ENCODE results near the gene MCM7.
"Not testable (repeated sequence)": the region's sequence is repeated elsewhere in the genome, so short reads cannot be mapped to it uniquely, and the experiment has no call there.

The MCM7 gene

GRCh38 chr7:100101016-100101862, at the start of gene MCM7, which contains the start of gene AP4M1:
TSS of gene MCM7 (minus strand) at chr7:100101397. CDS start at chr7:100101294, 103 bp downstream.
TSS of gene AP4M1 (plus strand) at chr7:100101643. CDS start at chr7:100101715, 72 bp downstream.
- peak; percentile 97 for DNase-seq

- peak; percentile 97 for DNase-seq
Observed at GRCh38 chr7:100148559-100149328, 47.5 kb upstream of the MCM7 start, which contains the start of gene LAMTOR4. TSS of gene LAMTOR4 (plus strand) at chr7:100148918. CDS start at chr7:100148973, 55 bp downstream.

DNA sequence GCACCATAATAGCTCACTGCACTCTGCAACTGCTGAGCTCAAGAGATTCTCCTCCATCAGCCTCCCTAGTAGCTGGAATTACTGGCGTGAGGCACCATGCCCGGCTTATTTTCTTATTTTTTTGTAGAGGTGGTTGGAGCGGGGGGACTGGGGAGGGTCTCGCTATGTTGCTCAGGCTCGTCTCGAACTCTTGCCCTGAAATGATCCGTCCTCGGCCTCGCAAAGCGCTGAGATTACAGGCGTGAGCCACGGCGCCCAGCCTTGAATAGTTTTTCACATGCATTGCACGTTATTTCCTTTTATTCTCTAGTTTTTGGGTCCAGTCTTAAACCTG, 47.0 kb upstream of the MCM7 start:
- no peak for DNase-seq

DNA sequence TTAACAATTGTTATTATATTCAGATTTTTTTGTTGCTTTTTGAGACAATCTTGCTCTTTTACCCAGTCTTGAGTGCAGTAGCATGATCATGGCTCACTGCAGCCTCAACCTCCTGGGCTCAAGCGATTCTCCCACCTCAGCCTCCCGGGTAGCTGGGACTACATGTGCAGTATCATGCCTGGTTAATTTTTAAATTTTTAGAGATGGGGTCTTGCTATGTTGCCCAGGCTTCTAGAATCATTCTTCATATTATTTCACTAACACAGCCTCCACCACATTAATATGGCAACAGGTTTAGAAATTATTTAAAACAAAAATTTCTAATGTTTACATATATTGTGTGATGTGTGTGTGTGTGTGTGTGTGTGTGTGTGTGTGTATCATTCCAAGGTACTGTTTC, 46.1 kb upstream of the MCM7 start:
- no peak for DNase-seq

- DNase-seq: not testable (repeated sequence)
Observed at GRCh38 chr7:100146350-100146749, 45.2 kb upstream of the MCM7 start.

DNA sequence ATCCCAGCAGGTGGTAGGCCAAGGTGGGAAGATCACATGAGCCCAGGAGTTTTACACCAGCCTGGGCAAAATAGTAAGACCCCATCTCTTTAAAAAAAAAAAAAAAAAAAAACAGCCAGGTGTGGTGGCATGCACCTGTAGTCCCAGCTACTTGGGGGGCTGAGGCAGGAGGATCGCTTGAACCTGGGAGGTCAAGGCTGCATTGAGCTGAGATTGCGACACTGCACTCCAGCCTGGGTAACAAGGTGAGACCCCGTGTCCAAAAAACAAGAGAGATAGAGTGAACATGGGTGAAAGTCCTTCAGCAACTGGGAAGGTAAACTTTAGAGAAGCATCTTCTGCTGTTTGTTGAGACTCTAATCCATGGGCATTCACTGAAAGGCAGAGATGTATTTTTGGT, 41.3 kb upstream of the MCM7 start:
- no peak for DNase-seq

DNA sequence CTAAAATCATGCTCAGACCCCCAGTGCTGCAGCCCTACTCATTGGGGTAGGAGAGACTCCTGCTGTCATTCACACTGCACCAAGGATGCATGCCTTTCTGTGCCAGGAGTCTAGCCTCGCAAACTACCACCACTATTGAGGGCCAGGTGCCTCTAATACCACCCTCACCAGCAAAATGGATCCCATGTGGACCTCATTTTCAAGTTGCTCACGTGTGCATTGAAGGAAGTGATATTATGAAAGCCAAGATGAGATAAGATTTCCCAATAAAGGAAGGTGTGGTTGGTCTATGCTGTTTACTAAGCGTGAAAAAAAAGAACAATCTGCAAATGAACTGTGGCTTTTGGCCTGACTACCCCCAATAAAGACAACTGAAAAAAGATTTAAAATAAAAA, 40.4 kb upstream of the MCM7 start:
- no peak for DNase-seq

DNA sequence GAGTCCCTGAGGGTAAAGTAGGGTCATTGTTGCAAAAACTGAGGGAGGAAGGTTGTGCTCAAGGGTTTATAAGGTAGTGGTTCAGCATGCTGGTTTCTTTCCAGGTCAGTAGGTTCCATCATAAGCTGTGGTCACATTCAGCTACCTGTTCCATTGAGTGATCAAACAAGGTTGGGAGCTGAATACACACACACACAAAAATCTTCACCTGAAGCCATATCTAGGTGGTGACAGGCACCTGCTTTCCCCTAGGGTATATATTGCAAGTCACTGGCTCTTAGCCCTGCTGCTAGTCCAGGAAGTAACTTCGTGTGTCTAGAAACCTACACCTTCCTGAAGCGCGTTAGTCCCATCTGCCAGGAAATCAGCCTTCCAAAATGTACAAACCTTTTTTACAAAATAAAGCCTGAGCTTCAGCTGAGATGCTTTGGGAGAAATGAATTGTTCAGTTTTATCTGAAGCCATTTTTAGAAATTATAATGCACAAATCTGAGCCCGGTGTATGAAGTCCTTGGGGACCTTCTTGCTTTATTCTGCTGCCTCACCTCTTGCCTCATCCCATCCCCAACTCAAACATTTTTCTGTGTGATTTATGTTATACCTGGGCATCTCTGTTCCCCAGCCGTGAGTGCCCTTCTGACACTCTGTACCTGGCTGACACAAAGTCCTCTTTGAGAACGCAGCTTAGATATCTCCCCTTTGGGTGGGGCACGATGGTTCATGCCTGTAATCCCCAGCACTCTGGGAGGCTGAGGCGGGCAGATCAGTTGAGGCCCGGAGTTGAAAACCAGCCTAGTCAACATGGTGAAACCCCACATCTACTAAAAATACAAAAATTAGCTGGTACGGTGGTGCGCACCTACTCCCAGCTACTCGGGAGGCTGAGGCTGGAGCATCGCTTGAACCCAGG, 36.9 kb upstream of the MCM7 start:
- no peak for DNase-seq

GRCh38 chr7:100132697-100133151, 31.5 kb upstream of the MCM7 start:
- DNase-seq: peak; percentile 39

- no peak for DNase-seq
Observed at GRCh38 chr7:100132126-100132525, 30.9 kb upstream of the MCM7 start.

GRCh38 chr7:100130608-100131453, 29.6 kb upstream of the MCM7 start:
- DNase-seq: peak; percentile 9

- not testable (repeated sequence) for DNase-seq
Observed at GRCh38 chr7:100130220-100130607, 29.0 kb upstream of the MCM7 start.

DNA sequence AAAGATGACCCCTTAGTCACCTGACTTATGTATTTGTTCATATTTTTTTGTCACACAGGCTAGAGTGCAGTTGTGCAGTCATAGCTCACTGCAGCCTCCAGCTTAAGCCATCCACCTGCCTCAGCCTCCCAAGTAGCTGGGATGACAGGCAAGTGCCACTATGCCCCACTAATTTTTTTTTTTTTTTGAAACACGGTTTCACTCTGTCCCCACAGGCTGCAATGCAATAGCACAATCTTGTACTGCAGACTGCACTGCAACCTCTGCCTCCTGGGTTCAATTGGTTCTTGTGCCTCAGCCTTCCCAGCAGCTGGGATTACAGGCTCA, 27.4 kb upstream of the MCM7 start:
- DNase-seq: no peak

DNA sequence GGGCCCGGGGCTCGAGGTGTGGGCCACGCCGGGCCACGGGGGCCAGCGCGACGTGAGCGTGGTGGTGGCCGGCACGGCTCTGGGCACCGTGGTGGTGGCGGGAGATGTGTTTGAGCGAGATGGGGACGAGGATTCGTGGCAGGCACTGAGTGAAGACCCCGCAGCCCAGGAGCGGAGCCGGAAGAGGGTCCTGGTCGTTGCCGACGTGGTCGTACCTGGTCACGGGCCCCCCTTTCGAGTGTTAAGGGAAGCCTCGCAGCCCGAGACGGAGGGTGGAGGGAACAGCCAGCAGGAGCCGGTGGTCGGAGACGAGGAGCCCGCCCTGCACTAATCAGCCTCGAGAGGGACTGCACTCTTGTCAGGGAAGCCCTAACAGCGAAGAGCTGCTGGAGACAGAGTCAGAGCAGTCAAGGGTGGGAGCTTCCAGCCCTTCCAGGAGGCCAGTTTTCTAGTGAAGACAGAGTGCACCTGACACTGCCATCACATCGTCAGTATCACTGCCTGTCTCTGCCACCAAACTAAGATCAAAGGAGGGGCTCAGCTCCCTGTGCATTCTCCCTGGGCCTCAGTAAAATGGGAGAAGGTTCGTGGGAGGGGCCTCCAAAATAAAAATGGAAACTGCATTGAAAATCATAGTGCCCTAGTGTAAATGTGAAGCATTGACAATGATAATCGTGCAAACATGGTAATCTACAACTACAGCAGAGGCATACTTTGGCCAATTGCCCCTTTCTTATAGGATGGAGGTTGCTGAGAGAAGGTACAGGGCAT, 26.9 kb upstream of the MCM7 start:
- no peak for DNase-seq

DNA sequence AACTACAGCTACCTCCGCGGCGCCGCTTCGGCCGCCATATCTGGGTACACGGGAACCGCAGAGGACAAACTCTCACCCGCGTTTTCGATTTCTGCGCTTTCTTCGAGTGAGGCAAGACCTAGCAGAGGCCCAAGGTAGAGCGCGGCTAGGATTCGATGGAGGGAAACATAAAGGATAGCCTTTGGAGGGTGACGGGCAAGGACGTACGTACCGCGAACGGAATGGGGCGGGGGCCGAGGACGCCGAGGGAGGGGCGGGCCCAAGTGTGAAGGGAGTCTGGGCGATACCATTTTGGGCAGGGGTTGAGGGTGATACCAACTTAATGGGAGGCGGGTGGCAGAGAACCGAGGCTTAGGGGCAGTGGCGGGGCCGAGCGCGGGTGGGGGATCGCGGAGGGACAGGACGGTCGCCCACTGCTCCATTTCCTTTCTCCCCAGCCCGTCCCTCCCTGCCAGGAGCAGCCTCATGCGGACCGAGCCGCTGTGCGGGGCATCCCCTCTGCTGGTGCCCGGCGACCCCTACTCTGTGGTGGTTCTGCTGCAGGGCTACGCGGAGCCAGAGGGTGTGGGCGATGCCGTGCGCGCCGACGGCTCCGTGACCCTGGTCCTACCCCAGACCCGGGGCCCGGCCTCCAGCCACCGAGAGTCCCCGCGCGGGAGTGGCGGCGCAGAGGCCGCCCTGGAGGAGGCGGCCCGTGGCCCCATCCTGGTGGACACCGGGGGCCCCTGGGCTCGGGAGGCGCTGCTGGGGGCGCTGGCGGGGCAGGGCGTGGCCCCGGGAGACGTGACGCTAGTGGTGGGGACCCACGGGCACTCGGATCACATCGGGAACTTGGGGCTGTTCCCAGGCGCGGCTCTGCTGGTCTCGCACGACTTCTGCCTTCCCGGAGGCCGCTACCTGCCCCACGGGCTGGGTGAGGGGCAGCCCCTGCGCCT, 26.0 kb upstream of the MCM7 start, which contains the start of gene MBLAC1:
Gene MBLAC1 (plus strand): TSS at position 37 of the 935 bp plus-strand sequence. CDS start 429 bp downstream, at position 466.
- peak; percentile 81 for DNase-seq

- no peak for DNase-seq
Observed at GRCh38 chr7:100126239-100126930, 25.2 kb upstream of the MCM7 start.

DNA sequence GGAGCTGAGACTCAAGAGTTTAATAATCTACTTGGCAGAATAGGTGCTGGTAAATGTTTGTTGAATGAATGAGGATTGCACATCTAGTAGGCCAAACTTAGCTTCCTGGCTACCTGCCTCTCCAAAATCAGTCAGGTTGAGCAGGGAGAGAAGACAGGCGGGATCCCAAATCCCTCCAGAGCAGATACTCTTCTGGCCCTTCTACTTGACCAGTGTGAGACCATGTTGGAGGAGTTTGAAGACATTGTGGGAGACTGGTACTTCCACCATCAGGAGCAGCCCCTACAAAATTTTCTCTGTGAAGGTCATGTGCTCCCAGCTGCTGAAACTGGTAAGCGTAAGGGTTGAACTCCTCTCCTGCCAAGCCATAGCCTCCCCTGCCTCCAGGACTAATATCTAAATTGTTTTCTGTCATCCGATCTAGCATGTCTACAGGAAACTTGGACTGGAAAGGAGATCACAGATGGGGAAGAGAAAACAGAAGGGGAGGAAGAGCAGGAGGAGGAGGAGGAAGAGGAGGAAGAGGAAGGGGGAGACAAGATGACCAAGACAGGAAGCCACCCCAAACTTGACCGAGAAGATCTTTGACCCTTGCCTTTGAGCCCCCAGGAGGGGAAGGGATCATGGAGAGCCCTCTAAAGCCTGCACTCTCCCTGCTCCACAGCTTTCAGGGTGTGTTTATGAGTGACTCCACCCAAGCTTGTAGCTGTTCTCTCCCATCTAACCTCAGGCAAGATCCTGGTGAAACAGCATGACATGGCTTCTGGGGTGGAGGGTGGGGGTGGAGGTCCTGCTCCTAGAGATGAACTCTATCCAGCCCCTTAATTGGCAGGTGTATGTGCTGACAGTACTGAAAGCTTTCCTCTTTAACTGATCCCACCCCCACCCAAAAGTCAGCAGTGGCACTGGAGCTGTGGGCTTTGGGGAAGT, 23.4 kb upstream of the MCM7 start:
- DNase-seq: no peak

- no peak for DNase-seq
Observed at GRCh38 chr7:100122568-100122967, 21.4 kb upstream of the MCM7 start.

All from amniotic stem cell (primary cell).